HG03442 (cell line): ENCODE measurements around the gene CHADL.
"Not testable (repeated sequence)": the region's sequence is repeated elsewhere in the genome, so short reads cannot be mapped to it uniquely, and the experiment has no call there.

Source experiments
- ATAC-seq: cut with Tn5 transposase; IDR thresholded peaks from one replicate; pipeline ENCODE4 v1.9.1; 2021; ENCODE audit warnings: mild to moderate bottlenecking, moderate library complexity; ENCODE audit not compliant: unreplicated experiment

Gene CHADL

DNA sequence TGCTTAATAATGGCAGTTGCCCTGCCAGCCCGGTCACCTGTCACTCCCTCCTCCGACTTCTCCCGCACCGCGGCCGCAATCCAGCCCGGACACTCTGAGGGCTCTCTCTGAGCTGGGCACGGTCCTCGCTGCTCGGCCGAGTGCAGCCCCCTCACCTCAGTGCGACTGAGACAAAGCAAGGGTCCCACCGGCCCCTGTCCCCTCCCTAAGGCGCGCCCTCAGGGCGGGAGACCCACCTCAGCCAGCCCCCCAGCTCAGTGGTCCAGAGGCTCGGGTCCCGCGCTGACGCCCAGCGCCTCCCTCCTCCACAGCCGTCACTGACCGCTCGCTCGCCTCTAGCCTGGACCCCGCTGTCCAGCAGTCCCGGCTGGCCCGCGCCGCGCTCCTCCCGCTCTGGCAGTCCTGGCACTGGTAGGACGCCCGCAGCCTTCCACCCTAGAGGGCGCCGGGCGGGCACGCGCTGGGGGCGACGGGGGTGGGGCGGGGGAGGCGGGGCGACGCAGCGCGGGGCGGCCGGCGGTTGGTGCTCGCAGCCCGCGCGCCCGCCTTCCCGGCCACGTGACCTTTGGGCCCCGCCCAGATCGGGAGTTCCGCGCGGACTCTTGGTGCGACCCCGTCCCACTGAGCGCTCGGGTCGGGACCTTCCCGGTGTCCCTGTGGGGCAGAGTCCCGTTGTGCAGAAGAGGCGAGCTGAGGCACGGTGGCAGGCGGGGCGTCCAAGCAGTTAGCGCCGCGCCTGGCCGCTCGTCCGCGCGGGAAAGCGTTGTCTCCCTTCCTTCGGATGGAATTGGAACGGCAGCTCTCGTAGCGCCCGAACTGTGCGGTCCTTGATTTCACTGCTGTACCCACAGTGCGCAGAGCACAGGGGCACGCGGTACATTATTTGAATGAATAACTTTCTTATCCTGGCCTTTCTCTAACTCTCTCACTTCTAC lies 43.4 kb downstream of the CHADL start:
- ATAC-seq: peak; percentile 80

DNA sequence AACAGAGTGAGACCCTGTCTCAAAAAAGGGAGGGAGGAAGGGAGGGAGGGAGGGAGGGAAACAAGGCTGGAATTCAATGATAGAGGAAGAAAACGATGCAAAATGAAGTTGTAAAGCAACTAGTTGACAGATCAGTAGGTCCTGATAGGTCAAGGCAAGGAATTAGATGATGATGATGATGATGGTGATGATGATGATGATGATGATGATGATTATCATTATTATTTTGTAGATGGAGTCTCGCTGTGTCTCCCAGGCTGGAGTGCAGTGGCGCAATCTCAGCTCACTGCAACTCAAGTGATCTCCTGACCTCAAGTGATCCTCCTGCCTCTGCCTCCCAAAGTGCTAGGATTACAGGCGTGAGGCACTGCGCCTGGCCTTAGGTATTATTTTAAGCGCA lies 46.9 kb downstream of the CHADL start:
- no peak for ATAC-seq

- ATAC-seq: no peak
Observed at GRCh38 chr22:41191467-41191866, 49.3 kb downstream of the CHADL start.

GRCh38 chr22:41184679-41185078 lies 56.1 kb downstream of the CHADL start:
- no peak for ATAC-seq

GRCh38 chr22:41181349-41182241 lies 59.1 kb downstream of the CHADL start:
- no peak for ATAC-seq

DNA sequence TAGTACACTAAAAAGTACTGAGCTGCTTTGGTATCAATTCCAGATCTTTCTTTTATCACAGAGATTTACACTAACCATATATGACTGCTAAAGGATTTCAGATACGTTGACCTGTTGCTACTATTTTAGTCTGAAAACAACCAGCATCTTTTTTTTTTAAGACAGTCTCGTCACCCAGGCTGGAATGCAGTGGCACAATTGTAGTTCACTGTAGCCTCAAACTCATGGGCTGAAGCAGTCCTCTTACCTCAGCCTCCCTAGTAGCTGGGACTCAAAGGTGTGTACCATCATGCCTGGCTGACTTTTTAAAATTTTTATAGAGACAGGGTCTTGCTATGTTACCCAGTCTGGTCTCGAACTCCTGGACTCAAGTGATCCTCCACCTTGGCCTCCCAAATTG lies 59.8 kb downstream of the CHADL start:
- no peak for ATAC-seq

GRCh38 chr22:41180362-41180761 lies 60.4 kb downstream of the CHADL start:
- ATAC-seq: not testable (repeated sequence)
